B cell (primary cell): Measurements from ENCODE around the gene RNFT2.

Experiments
- CTCF ChIP-seq: fragments of 200-600 bp; IDR thresholded peaks from one replicate; pipeline ENCODE4 v1.8.0; 2022; ENCODE audit warnings: antibody characterized with exemption, mild to moderate bottlenecking
- EZH2 ChIP-seq: IDR thresholded peaks from 2 replicates; pipeline ENCODE4 v1.6.1; 2012; ENCODE audit warnings: borderline replicate concordance, low read depth, mild to moderate bottlenecking, moderate library complexity, low read length; ENCODE audit not compliant: insufficient read depth, poor library complexity, severe bottlenecking

DNA sequence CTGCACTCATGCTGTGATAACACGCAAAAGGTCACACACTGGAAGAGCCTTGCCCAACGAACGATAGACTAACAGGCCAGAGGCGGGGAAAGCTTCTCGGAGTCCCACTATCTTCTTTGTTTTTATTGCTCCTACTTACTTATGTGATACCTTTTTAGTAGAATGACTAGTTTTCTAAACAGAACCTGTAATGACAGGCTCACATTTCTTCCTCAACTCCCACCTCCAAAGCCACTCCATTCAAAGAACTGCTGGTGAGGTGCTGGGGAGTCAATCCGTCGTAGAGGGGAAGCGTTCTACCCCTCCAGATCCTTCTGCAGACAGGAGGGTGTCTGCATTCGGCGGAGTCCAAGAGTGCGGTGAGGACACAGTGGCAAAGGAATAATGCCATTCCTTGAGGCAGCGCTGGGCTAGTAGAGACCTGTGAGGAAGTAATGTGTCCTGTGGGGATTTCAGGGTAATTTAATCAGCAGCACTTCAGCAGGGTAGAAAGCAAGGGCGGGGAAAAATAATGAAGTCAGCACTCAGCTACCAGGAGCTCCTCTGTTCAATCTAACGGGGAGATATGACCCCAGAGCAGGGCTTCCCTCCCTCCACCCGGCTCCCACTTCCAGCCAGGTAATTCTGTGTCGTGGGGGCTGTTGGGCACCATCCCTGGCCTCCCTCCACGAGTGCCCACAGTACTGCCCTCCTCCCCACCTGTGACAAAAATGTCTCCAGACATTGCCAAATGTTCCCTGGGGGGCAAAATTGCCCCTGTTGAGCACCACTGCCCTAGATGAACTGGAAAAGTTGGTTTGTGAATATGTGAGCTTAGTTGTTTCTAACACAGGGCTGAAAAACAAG, 25.4 kb upstream of the RNFT2 start:
- TF ChIP-seq CTCF (no peak), EZH2 (no peak)
